Fibroblast of peridontal ligament (primary cell): Measurements from ENCODE around the gene CDX2.
"Not testable (repeated sequence)": the region's sequence is repeated elsewhere in the genome, so short reads cannot be mapped to it uniquely, and the experiment has no call there.

Experiments
- DNase-seq: peaks from one replicate; pipeline ENCODE4 v3.0.0-alpha.2; 2010; ENCODE audit errors: extremely low read depth

Gene CDX2

GRCh38 chr13:27969082-27969865 is at the start of gene CDX2:
Gene CDX2, minus strand, starts transcription at chr13:27969315. Its CDS starts 309 bp downstream, at chr13:27969006.
- DNase-seq: no peak

- no peak for DNase-seq
Measured at GRCh38 chr13:28014301-28014700, 45.2 kb upstream of the CDX2 start.

DNA sequence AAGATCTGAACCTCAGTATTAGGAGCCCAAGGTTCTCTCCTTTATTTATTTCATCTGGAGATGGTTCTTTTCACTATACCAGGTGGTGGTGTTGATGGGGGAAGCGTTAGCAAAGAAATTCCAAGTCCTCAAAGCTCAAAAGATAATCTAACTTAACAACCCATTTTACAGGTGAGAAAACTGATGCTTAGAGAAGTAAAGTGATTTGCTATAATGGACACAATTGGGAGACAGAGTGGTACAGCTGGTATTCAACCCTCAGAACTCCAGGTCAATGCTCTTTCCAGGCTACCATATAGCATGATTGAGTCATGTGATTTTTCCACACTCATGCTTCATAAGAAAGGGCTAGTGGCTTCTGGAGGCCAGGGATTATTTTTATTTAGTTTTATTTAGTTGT is 44.4 kb upstream of the CDX2 start:
- no peak for DNase-seq

GRCh38 chr13:28012896-28013295 is 43.8 kb upstream of the CDX2 start:
- no peak for DNase-seq

DNA sequence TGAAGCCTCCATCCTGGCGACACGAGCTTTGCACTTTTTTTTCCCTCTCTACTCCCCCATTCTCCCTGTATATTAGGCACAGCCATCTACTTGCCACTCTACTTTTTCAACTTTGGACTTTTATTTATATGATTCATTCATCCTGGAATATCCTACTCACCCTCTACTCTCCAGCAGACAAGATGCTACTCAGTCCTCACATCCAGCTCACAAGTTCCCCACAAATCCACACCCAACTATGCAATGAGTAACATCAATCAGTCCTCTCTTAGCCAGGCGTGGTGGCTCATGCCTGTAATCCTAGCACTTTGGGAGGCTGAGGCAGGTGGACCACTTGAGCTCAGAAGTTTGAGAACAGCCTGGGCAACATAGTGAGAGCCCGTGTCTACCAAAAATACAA is 43.3 kb upstream of the CDX2 start:
- no peak for DNase-seq

DNA sequence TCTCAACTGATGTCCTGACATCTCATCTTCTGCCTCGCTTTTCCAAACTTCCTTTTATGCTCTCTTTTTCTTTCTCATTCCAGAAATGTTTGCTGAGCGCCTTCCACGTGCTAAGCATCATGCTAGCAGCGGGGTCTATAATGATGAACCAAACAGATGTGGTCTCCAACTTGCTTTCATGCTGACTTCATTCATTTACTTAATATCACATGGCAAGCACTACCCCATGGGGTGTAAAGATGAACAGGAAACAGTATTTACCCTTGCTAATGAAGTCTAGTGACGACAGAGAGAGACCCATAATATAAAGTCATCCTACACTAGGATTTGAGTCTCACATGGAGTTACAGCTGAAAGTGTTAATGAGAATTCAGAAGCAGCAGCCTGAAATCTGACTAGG is 40.9 kb upstream of the CDX2 start:
- DNase-seq: no peak

GRCh38 chr13:28005016-28005415 is 35.9 kb upstream of the CDX2 start:
- DNase-seq: not testable (repeated sequence)

DNA sequence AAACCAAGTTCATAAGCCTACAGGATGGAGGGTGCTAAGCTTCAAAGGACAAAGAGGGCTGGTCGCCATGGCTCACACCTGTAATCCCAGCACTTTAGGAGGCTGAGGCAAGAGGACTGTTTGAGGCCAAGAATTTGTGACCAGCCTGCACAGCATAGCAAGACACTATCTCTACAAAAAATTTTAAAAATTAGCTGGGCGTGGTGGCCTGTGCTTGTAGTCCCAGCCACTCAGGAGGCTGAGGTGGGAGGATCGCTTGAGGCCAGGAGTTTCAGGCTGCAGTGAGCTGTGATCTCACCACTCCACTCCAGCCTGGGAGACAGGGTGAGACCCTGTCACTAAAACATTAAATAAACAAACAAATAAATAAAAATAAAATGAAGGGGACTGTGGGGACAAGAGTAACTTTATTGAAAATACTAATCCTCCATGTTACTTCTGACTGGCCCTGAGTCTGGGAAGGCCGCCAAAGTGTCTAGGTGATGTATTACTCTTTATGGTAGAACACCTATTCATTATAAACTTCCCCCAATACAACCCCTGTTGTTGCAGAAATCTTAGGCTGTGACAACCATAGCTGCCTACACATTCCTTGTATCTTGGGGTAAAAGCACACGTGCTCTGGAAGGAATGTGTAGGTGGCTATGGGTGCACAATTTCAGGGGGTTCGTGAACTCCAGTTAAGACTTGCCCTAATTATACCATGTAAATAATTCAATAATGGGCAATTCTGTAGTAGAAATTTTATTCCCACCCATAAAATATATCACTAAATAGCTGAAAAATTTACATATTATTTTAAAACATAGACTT is 34.0 kb upstream of the CDX2 start:
- no peak for DNase-seq

DNA sequence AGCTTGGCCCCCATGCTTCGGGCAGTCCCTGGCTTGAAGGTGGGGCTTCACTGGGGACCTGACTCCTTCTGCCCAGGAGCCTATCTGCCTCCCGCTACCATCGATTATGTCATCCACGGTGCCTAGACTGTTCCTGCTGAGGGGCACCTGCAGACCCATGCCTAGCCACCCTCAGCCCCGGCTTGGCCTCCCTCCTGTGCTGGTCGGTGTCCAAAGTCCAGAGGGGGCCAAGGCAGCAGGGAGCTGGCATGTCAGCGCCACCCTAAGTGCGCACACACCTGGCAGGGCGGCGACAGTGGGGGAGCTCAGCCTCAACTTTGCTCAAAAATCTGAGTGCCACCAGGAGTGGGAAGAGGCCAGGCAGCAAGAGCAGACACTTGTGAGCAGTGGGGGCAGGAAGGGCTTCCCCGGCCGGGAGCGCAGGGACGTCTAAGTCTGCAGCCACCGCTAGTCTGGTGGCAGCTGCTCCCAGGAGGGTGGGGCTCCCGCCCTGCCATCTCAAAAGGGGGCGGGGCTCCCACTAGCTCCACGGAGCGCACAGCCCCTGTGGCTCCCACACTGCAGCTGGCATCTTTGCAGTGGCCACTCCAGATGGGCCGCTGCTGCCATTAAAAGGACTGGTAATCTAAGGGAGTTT is 32.8 kb upstream of the CDX2 start:
- DNase-seq: no peak

GRCh38 chr13:28001049-28001448 is 31.9 kb upstream of the CDX2 start:
- DNase-seq: no peak

DNA sequence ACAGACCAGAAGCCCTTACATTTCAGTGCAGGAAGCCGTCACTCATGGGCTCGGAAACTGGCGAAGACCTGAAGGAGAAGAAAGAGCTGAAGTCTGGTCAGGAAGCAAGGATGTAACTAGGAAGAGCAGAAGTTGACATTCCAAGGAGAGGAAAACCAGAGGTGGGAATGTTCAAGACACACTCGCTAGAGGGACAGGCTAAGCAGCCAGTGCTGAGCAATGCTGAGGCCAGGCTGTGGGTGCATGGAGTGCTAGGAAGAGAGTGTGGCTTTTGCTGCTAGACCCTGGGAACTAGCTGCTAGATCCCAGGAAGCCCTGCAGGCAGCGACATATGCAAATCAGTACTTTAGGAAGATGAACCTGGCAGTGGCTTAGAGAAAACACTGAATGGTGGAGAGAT is 31.5 kb upstream of the CDX2 start:
- no peak for DNase-seq

GRCh38 chr13:27997904-27998522 is 28.9 kb upstream of the CDX2 start:
- peak; percentile 10 for DNase-seq

GRCh38 chr13:27991881-27992280 is 22.8 kb upstream of the CDX2 start:
- DNase-seq: no peak

GRCh38 chr13:27988520-27988919 is 19.4 kb upstream of the CDX2 start, which contains the start of gene URAD:
Gene URAD, minus strand, starts transcription at chr13:27988693. Its CDS starts 56 bp downstream, at chr13:27988637.
- DNase-seq: no peak

DNA sequence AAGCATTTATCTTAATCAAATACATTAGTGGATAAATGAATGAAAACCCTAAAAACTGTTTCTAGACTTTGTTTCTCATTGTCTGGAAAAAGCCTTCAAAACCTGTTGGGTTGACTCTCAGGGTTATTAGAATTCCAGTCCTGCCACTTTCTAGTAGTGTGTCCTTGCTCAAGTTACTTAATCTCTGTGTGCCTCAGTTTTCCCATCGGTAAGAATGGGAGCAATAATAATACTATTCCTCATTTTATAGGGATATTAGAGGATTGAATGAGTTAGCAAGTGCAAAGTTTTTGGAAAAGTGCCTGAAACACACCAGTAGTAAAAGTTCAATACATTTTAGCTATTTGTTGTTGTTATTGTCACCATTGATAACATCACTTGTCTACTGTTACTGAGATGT is 16.5 kb upstream of the CDX2 start:
- no peak for DNase-seq

DNA sequence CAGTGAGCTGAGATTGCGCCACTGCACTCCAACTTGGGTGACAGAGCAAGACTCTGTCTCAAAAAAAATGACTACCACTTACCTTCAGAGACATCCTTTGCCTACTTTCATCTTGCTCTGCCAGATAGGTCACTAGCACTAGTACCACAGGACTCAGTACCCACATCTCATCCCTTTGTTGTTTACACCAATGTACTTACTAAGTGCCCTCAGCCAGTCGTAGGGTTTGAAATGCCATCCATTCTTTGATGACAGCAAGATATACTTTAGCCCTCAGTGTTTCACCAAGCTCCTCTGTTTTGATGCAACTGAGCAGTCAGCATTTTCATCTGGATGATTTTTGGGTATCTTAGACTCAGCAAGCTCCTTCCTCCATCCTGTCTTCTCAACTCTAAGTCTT is 13.2 kb upstream of the CDX2 start:
- no peak for DNase-seq

DNA sequence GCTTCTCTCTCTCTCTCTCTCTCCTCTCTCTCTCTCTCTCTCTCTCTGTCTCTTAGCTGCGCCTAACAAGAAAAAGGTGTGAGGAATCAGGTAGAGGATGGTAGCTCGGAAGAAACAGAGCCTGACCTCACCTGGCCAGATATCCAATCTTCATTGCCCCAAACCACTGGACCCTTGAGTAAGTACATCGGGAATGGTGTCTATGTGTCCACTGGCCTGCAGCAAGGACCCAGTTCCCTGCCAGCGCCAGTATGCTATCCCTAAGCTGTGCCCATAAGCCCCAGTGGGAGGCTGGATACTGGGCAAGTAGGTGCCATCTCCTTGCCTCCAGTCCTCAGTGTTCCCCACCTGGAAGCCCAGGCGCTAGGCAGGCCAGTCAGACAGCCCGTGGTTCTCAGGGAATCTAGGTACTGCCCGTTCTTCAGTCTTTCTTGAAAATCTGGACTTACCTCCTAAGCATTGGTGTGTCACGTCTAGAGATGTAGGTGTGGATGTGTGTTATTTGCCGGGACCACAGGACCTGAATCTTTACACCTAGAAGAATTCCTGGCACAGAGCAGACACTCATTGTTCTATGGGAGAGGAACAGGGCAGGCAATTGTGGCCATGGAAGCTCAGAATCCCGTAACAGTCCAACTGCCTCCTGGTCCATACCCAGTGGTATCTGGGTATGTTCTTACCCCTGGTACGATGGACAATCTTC is 12.0 kb upstream of the CDX2 start:
- no peak for DNase-seq

GRCh38 chr13:27980280-27980998 is 11.3 kb upstream of the CDX2 start:
- DNase-seq: no peak

GRCh38 chr13:27979765-27980279 is 10.7 kb upstream of the CDX2 start:
- DNase-seq: no peak

GRCh38 chr13:27979001-27979643 is 10.0 kb upstream of the CDX2 start:
- no peak for DNase-seq
